CD8-positive, alpha-beta memory T cell (primary cell): ENCODE measurements around the gene LGALS1. TPM values are rescaled to one million over a fixed set of nuclear protein-coding genes. Genes with fewer than 3 reads are reported as not detected.
A peak's percentile ranks its signal among the peaks of the same experiment; 100 is the strongest.

Experiments used
- CTCF ChIA-PET: fragments of 350-600 bp; sonication (Branson Sonifier 250); formaldehyde crosslinking; loops from one replicate; lab custom pipeline; 2021; ENCODE audit warnings: antibody characterized with exemption; lab: Charles Lee
- POLR2A ChIA-PET: fragments of 350-600 bp; sonication (Branson Sonifier 250); formaldehyde crosslinking; loops from one replicate; lab custom pipeline; 2021; ENCODE audit warnings: antibody characterized with exemption; lab: Charles Lee
- DNase-seq, 5 donors: peaks; one replicate each; pipeline versions ENCODE4 v3.0.0 to v3.0.0-alpha.2; 2020 to 2022; ENCODE audit warnings: mixed read lengths in 1 of 5
- H3K27ac ChIP-seq: one replicate; pipeline ENCODE4 v1.7.0; 2013; ENCODE audit warnings: low read depth, mild to moderate bottlenecking, low read length, moderate library complexity
- H3K27me3 ChIP-seq: 2 replicates; pipeline ENCODE4 v1.7.0; 2013; ENCODE audit warnings: low read length, mild to moderate bottlenecking; ENCODE audit not compliant: insufficient read depth, poor library complexity, severe bottlenecking
- H3K36me3 ChIP-seq: 2 replicates; pipeline ENCODE4 v1.7.0; 2013; ENCODE audit warnings: mild to moderate bottlenecking, low read length, moderate library complexity; ENCODE audit not compliant: insufficient read depth
- H3K4me1 ChIP-seq: 2 replicates; pipeline ENCODE4 v1.7.0; 2013; ENCODE audit warnings: mild to moderate bottlenecking, low read length, moderate library complexity; ENCODE audit not compliant: insufficient read depth
- H3K4me3 ChIP-seq: 2 replicates; pipeline ENCODE4 v1.7.0; 2013; ENCODE audit warnings: mild to moderate bottlenecking, low read length
- H3K9me3 ChIP-seq: 2 replicates; pipeline ENCODE4 v1.7.0; 2013; ENCODE audit warnings: mild to moderate bottlenecking, low read length
- H3K27ac Mint-ChIP-seq, 8 donors: one replicate each; pipeline ENCODE4 v1.8.0; 2020 to 2021; ENCODE audit warnings: mixed read lengths in 8 of 8, mild to moderate bottlenecking in 6 of 8, inconsistent platforms in 3 of 8, moderate library complexity in 3 of 8
- H3K27me3 Mint-ChIP-seq, 2 donors: one replicate each; pipeline ENCODE4 v1.8.0; 2020 to 2021; ENCODE audit warnings: mixed read lengths in 2 of 2, mild to moderate bottlenecking in 1 of 2, moderate library complexity in 1 of 2
- H3K36me3 Mint-ChIP-seq, 3 donors: one replicate each; pipeline ENCODE4 v1.8.0; 2020 to 2021; ENCODE audit warnings: mixed read lengths in 3 of 3, inconsistent platforms in 1 of 3, mild to moderate bottlenecking in 1 of 3
- H3K4me1 Mint-ChIP-seq, 3 donors: one replicate each; pipeline ENCODE4 v1.8.0; 2020 to 2021; ENCODE audit warnings: mixed read lengths in 3 of 3, inconsistent platforms in 1 of 3, mild to moderate bottlenecking in 1 of 3
- H3K4me3 Mint-ChIP-seq, 7 donors: one replicate each; pipeline ENCODE4 v1.8.0; 2020 to 2021; ENCODE audit warnings: mixed read lengths in 7 of 7, mild to moderate bottlenecking in 6 of 7, moderate library complexity in 4 of 7, inconsistent platforms in 2 of 7
- H3K9me3 Mint-ChIP-seq, 5 donors: one replicate each; pipeline ENCODE4 v1.8.0; 2020 to 2022; ENCODE audit warnings: mixed read lengths in 5 of 5, mild to moderate bottlenecking in 3 of 5, moderate library complexity in 2 of 5, inconsistent platforms in 1 of 5
- polyA plus RNA-seq: library from polyadenylated mRNA; unstranded; fragments of 300-500 nt; fragmentation: Illumina TruSeq; gene quantifications from one replicate; pipeline ENCODE4 v1.2.3, GENCODE V29; 2021
- total RNA-seq, 2 experiments: library from RNA; stranded (reverse); gene quantifications; one replicate each; pipeline ENCODE4 v1.2.3, GENCODE V29; 2021

The LGALS1 gene
- total and polyA plus RNA-seq, 3 experiments from 2014 or later, result 182 to 223 (median 204) TPM

DNA sequence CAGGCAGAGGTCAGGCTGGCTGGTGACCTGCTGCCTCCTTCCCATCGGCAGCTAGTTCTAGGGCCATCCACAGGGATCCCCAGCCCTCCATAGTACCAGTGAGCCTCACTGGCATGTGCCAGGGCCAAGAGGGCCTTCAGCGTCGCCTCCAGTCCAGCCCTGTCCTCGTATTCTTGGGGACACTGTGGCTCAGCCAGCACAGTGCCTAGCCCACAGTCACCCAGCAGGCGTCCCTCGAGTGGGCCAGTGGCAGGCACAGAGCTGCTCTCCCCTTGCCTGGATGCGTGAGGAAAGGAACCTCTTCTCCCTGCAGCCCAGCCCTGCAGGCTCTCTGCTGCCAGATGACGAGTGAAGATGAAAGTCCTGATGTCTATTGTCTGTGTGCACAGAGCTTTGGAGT, 46.6 kb upstream of the LGALS1 start:
- no peaks in the 10 kb centered on the region for H3K9me3 ChIP-seq
- CTCF ChIA-PET, result interaction anchor here (1.1 to 11.2 kb wide), 3 partner anchors 12 to 48 kb away, joined by 4 to 236 read pairs (median 22); partner anchors contain the start of genes GGA1 and SH3BP1
- Mint-ChIP-seq H3K27me3 (no peaks in the 10 kb centered on the region), H3K27ac (peak overlapping the region; percentile 82 to 95 (median 85)), H3K36me3 (peaks cover 0 to 18% (median 2%) of the 10 kb centered on the region in 3 donors), H3K4me3 (peak overlapping the region in 1 of 7 donors; percentile 82), H3K4me1 (peaks cover 56 to 92% (median 60%) of the 10 kb centered on the region in 3 donors), H3K9me3 (no peaks in the 10 kb centered on the region)
- no peak for DNase-seq
- peaks cover 78% of the 10 kb centered on the region for H3K4me1 ChIP-seq
- H3K27ac ChIP-seq, result no peak overlapping the region
- no peak overlapping the region for H3K4me3 ChIP-seq
- H3K36me3 ChIP-seq, result no peaks in the 10 kb centered on the region
- POLR2A ChIA-PET, result interaction anchor here (0.6 to 9.6 kb wide), 4 partner anchors 10 to 638 kb away, joined by 3 to 50 read pairs (median 17); partner anchors contain the start of genes PDXP and SH3BP1
- H3K27me3 ChIP-seq, result no peaks in the 10 kb centered on the region

- Mint-ChIP-seq H3K4me1 (peaks cover 61 to 92% (median 65%) of the 10 kb centered on the region in 3 donors), H3K27ac (peak overlapping the region in 4 of 8 donors; percentile 36 to 70 (median 49)), H3K4me3 (peak overlapping the region in 2 of 7 donors; percentile 9 to 44), H3K27me3 (no peaks in the 10 kb centered on the region), H3K9me3 (no peaks in the 10 kb centered on the region), H3K36me3 (peaks cover 0 to 18% (median 2%) of the 10 kb centered on the region in 3 donors)
- Histone ChIP-seq H3K27me3 (no peaks in the 10 kb centered on the region), H3K4me3 (no peak overlapping the region), H3K27ac (no peak overlapping the region), H3K4me1 (peaks cover 79% of the 10 kb centered on the region), H3K36me3 (no peaks in the 10 kb centered on the region), H3K9me3 (no peaks in the 10 kb centered on the region)
- ChIA-PET CTCF (interaction anchor here (1.1 to 11.2 kb wide), 2 partner anchors 11 to 23 kb away, joined by 3 to 236 read pairs; partner anchors contain the start of gene SH3BP1), POLR2A (interaction anchor here (1.5 to 9.6 kb wide), 2 partner anchors 21 to 28 kb away, joined by 7 to 50 read pairs; partner anchors contain the start of genes GGA1 and PDXP)
- DNase-seq, result no peak
Observed at GRCh38 chr22:37629928-37630327, 45.5 kb upstream of the LGALS1 start.

- Mint-ChIP-seq H3K9me3 (no peaks in the 10 kb centered on the region), H3K27ac (peak overlapping the region; percentile 79 to 97 (median 88)), H3K4me3 (peak overlapping the region in 4 of 7 donors; percentile 20 to 69 (median 48)), H3K27me3 (no peaks in the 10 kb centered on the region), H3K36me3 (peaks cover 0 to 14% (median 0%) of the 10 kb centered on the region in 3 donors), H3K4me1 (peaks cover 60 to 92% (median 63%) of the 10 kb centered on the region in 3 donors)
- ChIA-PET CTCF (interaction anchor here (1.1 to 16.3 kb wide), 7 partner anchors 10 to 51 kb away, joined by 3 to 375 read pairs (median 4); partner anchors contain the start of genes LGALS1, NOL12, PDXP and SH3BP1), POLR2A (interaction anchor here (0.9 to 9.6 kb wide), 4 partner anchors 12 to 45 kb away, joined by 4 to 50 read pairs (median 6); partner anchors contain the start of genes GGA1, LGALS1 and PDXP)
- Histone ChIP-seq H3K27ac (peak overlapping the region; percentile 59), H3K9me3 (no peaks in the 10 kb centered on the region), H3K27me3 (no peaks in the 10 kb centered on the region), H3K4me1 (peaks cover 77% of the 10 kb centered on the region), H3K36me3 (no peaks in the 10 kb centered on the region), H3K4me3 (no peak overlapping the region)
- no peak for DNase-seq
Observed at GRCh38 chr22:37630839-37631435, 44.5 kb upstream of the LGALS1 start.

GRCh38 chr22:37631448-37632173, 43.8 kb upstream of the LGALS1 start:
- Histone ChIP-seq H3K27me3 (no peaks in the 10 kb centered on the region), H3K4me1 (peaks cover 77% of the 10 kb centered on the region), H3K4me3 (no peak overlapping the region), H3K27ac (peak overlapping the region; percentile 59), H3K36me3 (no peaks in the 10 kb centered on the region), H3K9me3 (no peaks in the 10 kb centered on the region)
- Mint-ChIP-seq H3K36me3 (peaks cover 0 to 14% (median 0%) of the 10 kb centered on the region in 3 donors), H3K4me1 (peaks cover 65 to 92% (median 70%) of the 10 kb centered on the region in 3 donors), H3K4me3 (peak overlapping the region; percentile 54 to 90 (median 73)), H3K9me3 (no peaks in the 10 kb centered on the region), H3K27me3 (no peaks in the 10 kb centered on the region), H3K27ac (peak overlapping the region; percentile 65 to 97 (median 88))
- peak; percentile 30 to 75 (median 48) for DNase-seq
- POLR2A ChIA-PET, result interaction anchor here (0.9 to 9.6 kb wide), 8 partner anchors 11 to 50 kb away, joined by 3 to 50 read pairs (median 6); partner anchors contain the start of genes GGA1, LGALS1 and PDXP
- CTCF ChIA-PET, result interaction anchor here (0.8 to 16.3 kb wide), 9 partner anchors 8 to 50 kb away, joined by 3 to 375 read pairs (median 20); partner anchors contain the start of genes GGA1, LGALS1, NOL12 and PDXP

GRCh38 chr22:37632174-37633088, 43.0 kb upstream of the LGALS1 start:
- no peak for DNase-seq
- peak overlapping the region; percentile 89 to 99 (median 95) for H3K27ac Mint-ChIP-seq
- Histone ChIP-seq H3K9me3 (no peaks in the 10 kb centered on the region), H3K36me3 (no peaks in the 10 kb centered on the region), H3K27me3 (no peaks in the 10 kb centered on the region), H3K4me1 (peaks cover 77% of the 10 kb centered on the region), H3K4me3 (peak overlapping the region; percentile 49), H3K27ac (peak overlapping the region; percentile 59)
- no peaks in the 10 kb centered on the region for H3K9me3 Mint-ChIP-seq
- peaks cover 65 to 92% (median 71%) of the 10 kb centered on the region in 3 donors for H3K4me1 Mint-ChIP-seq
- ChIA-PET CTCF (interaction anchor here (0.8 to 16.3 kb wide), 9 partner anchors 9 to 173 kb away, joined by 3 to 375 read pairs (median 20); partner anchors contain the start of genes GGA1, LGALS1, NOL12 and PDXP), POLR2A (interaction anchor here (0.5 to 9.6 kb wide), 7 partner anchors 10 to 212 kb away, joined by 3 to 50 read pairs (median 6); partner anchors contain the start of genes ANKRD54, GGA1, LGALS1 and PDXP)
- peak overlapping the region; percentile 72 to 95 (median 77) for H3K4me3 Mint-ChIP-seq
- H3K36me3 Mint-ChIP-seq, result peaks cover 0 to 14% (median 0%) of the 10 kb centered on the region in 3 donors
- no peaks in the 10 kb centered on the region for H3K27me3 Mint-ChIP-seq

DNA sequence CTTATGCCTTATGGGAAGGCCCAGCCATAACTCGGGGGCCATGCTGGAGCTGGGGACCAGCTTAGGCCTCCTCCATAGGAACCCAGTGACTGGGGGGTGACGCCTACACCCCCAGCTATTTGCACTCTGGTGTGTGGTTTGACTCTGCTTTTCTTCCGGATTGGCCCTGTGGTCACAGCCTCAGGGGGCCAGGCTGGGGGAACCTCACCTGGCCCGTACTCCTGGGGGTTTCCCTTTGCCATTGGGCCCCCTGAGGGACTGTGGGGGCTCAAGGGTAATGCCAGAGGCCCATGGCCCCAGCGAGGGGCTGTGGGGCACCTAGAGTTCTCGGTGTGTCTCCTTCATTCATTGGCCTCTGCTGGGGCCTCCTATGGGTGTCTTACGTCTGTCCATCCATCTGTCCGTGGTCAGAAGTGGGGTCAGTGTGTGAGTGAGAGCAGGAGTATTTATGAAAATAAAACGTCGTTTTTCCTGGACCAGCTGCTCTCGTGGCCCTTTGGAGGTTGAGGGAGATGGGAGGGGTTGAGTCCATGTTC, 42.3 kb upstream of the LGALS1 start:
- peak; percentile 44 to 80 (median 62) for DNase-seq
- Mint-ChIP-seq H3K27ac (peak overlapping the region; percentile 89 to 99 (median 95)), H3K4me1 (peaks cover 64 to 92% (median 69%) of the 10 kb centered on the region in 3 donors), H3K9me3 (no peaks in the 10 kb centered on the region), H3K4me3 (peak overlapping the region; percentile 72 to 95 (median 77)), H3K27me3 (no peaks in the 10 kb centered on the region), H3K36me3 (peaks cover 0 to 14% (median 0%) of the 10 kb centered on the region in 3 donors)
- H3K36me3 ChIP-seq, result no peaks in the 10 kb centered on the region
- H3K4me1 ChIP-seq, result peaks cover 77% of the 10 kb centered on the region
- ChIA-PET CTCF (interaction anchor here (0.6 to 16.3 kb wide), 10 partner anchors 8 to 544 kb away, joined by 3 to 375 read pairs (median 12); partner anchors contain the start of genes GGA1, LGALS1, NOL12 and PDXP), POLR2A (interaction anchor here (0.5 to 9.6 kb wide), 6 partner anchors 9 to 211 kb away, joined by 3 to 50 read pairs (median 12); partner anchors contain the start of genes ANKRD54, GGA1, LGALS1 and PDXP)
- H3K9me3 ChIP-seq, result no peaks in the 10 kb centered on the region
- H3K4me3 ChIP-seq, result peak overlapping the region; percentile 49
- H3K27ac ChIP-seq, result peak overlapping the region; percentile 59
- no peaks in the 10 kb centered on the region for H3K27me3 ChIP-seq
